WTC11 (cell line): ENCODE measurements around the gene CPEB1.

ENCODE experiments used
- CTCF ChIP-seq: fragments of 200-600 bp; IDR thresholded peaks from 2 replicates; pipeline ENCODE4 v1.8.0; 2022; ENCODE audit warnings: antibody characterized with exemption
- MYBL2 ChIP-seq: sonication (generic); formaldehyde crosslinking; IDR thresholded peaks from 2 replicates; pipeline ENCODE4 v1.8.1; 2023; ENCODE audit warnings: mild to moderate bottlenecking, moderate library complexity, missing genetic modification reagents
- SP1 ChIP-seq: sonication (generic); formaldehyde crosslinking; conservative IDR thresholded peaks from 2 replicates; pipeline ENCODE4 v1.8.1; 2022; ENCODE audit warnings: missing genetic modification reagents
- ZNF121 ChIP-seq: sonication (generic); formaldehyde crosslinking; IDR thresholded peaks from 2 replicates; pipeline ENCODE4 v1.8.0; 2023; ENCODE audit warnings: missing genetic modification reagents
- TF ChIP-seq, protein P1 (sequence below): sonication (generic); formaldehyde crosslinking; IDR thresholded peaks from 2 replicates; pipeline ENCODE4 v1.8.0; 2022; ENCODE audit warnings: mild to moderate bottlenecking, missing genetic modification reagents
- TF ChIP-seq, protein P2 (sequence below): sonication (generic); formaldehyde crosslinking; IDR thresholded peaks from 2 replicates; pipeline ENCODE4 v1.8.0; 2022; ENCODE audit warnings: mild to moderate bottlenecking, missing genetic modification reagents

DNA sequence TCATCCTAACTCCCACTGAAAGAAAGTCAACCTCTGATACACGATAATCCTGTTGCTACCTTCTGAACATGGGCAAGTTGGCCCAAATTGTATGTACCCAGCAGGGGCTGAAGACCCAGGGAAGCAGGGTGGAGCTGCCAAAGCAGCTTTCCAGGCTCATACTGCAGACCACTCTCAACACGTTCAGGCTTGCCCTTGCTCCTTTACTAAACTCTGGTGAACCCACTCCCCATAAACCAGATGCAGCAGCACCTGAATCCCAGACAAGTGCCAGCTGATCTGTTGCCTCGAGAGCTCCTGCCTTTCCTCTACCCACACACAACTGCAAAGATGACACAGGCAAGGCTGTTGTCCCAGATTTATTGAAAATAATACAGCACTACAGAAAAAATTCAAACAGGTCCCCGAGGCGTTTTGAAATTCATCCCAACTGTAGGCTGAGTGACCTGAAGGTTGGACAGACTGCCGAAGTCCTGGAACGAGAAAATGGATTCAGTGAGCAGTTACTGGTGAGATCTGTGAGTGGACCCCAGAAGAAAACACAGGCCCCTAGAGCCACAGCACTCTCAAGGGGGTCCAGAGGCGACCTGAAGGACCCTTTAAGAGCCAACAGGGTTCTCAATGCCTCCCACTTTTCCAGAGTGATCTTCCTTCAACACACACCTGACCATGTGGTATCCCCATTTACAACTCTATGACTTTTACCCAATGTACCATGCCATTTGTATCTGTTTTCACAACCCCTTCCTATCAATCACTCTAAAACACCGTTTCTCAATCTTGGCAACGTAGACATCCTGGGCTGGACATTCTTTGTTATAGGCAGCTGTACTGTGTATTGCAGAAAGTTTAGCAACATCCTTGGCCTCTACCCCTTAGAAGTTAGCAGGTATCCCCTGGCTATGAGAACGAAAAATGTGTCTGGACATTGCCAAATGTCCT, 110.5 kb downstream of the CPEB1 start:
- TF ChIP-seq, protein P1, sequence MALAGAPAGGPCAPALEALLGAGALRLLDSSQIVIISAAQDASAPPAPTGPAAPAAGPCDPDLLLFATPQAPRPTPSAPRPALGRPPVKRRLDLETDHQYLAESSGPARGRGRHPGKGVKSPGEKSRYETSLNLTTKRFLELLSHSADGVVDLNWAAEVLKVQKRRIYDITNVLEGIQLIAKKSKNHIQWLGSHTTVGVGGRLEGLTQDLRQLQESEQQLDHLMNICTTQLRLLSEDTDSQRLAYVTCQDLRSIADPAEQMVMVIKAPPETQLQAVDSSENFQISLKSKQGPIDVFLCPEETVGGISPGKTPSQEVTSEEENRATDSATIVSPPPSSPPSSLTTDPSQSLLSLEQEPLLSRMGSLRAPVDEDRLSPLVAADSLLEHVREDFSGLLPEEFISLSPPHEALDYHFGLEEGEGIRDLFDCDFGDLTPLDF (CRISPR knock-in tag): no peak
- TF ChIP-seq SP1: no peak
- TF ChIP-seq, protein P2, sequence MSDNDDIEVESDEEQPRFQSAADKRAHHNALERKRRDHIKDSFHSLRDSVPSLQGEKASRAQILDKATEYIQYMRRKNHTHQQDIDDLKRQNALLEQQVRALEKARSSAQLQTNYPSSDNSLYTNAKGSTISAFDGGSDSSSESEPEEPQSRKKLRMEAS (CRISPR knock-in tag): no peak
- no peak for TF ChIP-seq ZNF121 (CRISPR knock-in tag)
- no peak for TF ChIP-seq CTCF
- TF ChIP-seq MYBL2 (CRISPR knock-in tag): no peak
